GM12873 (cell line): ENCODE results near the gene SASS6.

Experiments used
- TF ChIP-seq, protein P1 (sequence below): IDR thresholded peaks from 2 replicates; pipeline ENCODE4 v1.5.1; 2012; ENCODE audit warnings: low read depth, mild to moderate bottlenecking, moderate library complexity, low read length, control low read depth; ENCODE audit not compliant: insufficient read depth; ENCODE audit errors: missing control alignments

The SASS6 gene

DNA sequence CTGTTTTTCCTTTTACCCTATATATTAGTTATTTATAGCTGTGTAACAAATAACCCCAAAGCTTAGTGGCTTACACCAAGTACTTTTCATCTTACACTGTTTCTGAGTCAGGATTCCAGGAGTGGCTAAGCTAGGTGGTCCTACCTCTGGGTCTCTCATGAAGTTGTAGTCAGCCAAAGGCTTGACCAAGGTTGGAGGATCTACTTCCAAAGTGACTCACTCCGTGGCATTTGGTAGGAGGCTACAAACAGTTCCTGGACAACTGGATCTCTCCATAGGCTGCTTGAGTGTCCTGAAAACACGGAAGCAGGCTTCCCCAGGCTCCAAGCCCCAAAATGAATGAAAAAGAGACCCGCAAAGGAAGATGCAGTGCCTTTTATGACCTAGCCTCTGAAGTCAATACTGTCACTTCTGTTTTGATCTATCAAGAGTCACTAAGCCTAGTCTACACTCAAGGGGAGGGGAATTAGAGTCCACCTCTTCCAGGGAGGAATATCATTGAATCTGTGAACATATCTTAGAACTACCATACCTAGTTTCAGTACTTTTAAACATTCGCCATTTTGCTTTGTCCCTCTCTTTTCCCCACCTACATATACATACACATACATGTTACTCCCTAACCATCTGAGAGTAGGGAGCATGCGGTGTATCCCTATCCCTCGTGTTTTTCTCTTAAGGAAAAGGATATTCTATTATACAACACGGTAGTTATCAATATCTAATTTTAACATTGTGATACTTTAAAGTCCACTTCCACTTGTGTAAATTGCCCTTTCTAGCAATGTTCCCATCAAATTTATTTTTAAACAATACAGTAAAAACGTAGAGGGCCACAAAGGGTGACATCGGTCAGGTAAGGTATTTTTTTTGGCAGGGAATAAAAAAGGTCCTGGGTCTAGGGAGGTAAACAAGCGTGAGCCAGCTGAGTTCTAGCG, 95.7 kb downstream of the SASS6 start:
- TF ChIP-seq, protein P1, sequence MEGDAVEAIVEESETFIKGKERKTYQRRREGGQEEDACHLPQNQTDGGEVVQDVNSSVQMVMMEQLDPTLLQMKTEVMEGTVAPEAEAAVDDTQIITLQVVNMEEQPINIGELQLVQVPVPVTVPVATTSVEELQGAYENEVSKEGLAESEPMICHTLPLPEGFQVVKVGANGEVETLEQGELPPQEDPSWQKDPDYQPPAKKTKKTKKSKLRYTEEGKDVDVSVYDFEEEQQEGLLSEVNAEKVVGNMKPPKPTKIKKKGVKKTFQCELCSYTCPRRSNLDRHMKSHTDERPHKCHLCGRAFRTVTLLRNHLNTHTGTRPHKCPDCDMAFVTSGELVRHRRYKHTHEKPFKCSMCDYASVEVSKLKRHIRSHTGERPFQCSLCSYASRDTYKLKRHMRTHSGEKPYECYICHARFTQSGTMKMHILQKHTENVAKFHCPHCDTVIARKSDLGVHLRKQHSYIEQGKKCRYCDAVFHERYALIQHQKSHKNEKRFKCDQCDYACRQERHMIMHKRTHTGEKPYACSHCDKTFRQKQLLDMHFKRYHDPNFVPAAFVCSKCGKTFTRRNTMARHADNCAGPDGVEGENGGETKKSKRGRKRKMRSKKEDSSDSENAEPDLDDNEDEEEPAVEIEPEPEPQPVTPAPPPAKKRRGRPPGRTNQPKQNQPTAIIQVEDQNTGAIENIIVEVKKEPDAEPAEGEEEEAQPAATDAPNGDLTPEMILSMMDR, result no peak

DNA sequence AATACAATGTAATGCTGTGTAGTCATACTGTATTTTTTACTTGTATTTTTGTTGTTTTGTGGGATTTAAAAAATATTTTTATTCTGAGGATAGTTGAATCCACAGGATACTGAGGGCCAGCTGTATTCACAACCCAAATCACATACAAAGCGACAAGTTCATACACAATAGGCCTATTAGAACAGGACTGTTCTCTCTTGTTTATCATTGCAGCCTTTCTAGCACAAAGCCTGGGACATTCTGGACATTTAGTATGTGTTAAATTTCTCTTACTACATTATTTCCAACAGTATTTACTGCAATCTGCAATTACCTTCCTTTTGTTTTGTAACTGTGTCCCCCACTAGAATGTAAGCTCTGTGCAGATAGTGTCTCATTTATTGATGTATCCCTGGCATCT, 97.5 kb downstream of the SASS6 start:
- TF ChIP-seq, protein P1, result no peak

DNA sequence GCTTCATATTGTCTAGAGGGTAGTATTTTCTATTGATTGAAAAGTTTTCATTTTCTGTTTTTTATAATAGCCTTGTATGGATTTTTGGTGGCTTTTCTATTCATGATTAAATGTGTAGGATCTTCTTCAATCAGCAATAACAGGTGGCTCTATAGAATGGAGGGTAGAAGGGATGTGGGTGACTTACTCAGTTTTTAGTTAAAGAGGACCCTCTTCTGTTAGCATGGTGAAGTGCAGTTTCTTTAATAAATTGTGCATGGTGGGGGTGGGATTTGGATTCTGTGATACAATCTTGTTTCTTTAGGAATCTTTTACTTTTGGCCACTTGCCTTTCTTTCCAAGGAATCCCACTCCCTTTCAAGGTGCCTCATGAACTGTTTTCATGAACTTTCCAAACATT, 98.3 kb downstream of the SASS6 start:
- TF ChIP-seq, protein P1, result peak; percentile 48
